HG02981 (cell line): ENCODE results near the gene LSM14A.
"Not testable (repeated sequence)": the region's sequence is repeated elsewhere in the genome, so short reads cannot be mapped to it uniquely, and the experiment has no call there.

Source experiments
- ATAC-seq: cut with Tn5 transposase; IDR thresholded peaks from one replicate; pipeline ENCODE4 v1.9.1; 2021; ENCODE audit warnings: mild to moderate bottlenecking, moderate library complexity; ENCODE audit not compliant: unreplicated experiment

LSM14A gene

GRCh38 chr19:34189199-34189916, 17.1 kb downstream of the LSM14A start:
- no peak for ATAC-seq

GRCh38 chr19:34189917-34190425, 17.7 kb downstream of the LSM14A start:
- no peak for ATAC-seq

- ATAC-seq, result no peak
These were observed 19.2 kb downstream of the LSM14A start for GRCh38 chr19:34191355-34191962.

- ATAC-seq, result no peak
These were observed 21.1 kb downstream of the LSM14A start for GRCh38 chr19:34193439-34193838.

- no peak for ATAC-seq
These were observed 21.6 kb downstream of the LSM14A start for GRCh38 chr19:34193876-34194275.

GRCh38 chr19:34201133-34201532, 28.8 kb downstream of the LSM14A start:
- ATAC-seq, result no peak

GRCh38 chr19:34205324-34205723, 33.0 kb downstream of the LSM14A start:
- ATAC-seq, result not testable (repeated sequence)

GRCh38 chr19:34208291-34208884, 36.1 kb downstream of the LSM14A start:
- ATAC-seq, result no peak

- ATAC-seq, result no peak
These were observed 37.4 kb downstream of the LSM14A start for GRCh38 chr19:34209726-34210125.

- ATAC-seq, result no peak
These were observed 41.0 kb downstream of the LSM14A start for GRCh38 chr19:34213283-34213682.

GRCh38 chr19:34214040-34214439, 41.7 kb downstream of the LSM14A start:
- no peak for ATAC-seq

GRCh38 chr19:34215006-34215665, 42.8 kb downstream of the LSM14A start:
- ATAC-seq, result no peak

GRCh38 chr19:34215666-34216038, 43.3 kb downstream of the LSM14A start:
- no peak for ATAC-seq

GRCh38 chr19:34216745-34217219, 44.5 kb downstream of the LSM14A start:
- ATAC-seq, result not testable (repeated sequence)

- peak; percentile 74 for ATAC-seq
These were observed 45.9 kb downstream of the LSM14A start for GRCh38 chr19:34217952-34218817.

GRCh38 chr19:34218818-34219164, 46.5 kb downstream of the LSM14A start:
- ATAC-seq, result no peak

- ATAC-seq, result no peak
These were observed 48.3 kb downstream of the LSM14A start for GRCh38 chr19:34220472-34221063.

GRCh38 chr19:34222386-34222785, 50.1 kb downstream of the LSM14A start:
- no peak for ATAC-seq

GRCh38 chr19:34224996-34225658, 52.8 kb downstream of the LSM14A start:
- no peak for ATAC-seq

GRCh38 chr19:34225659-34226015, 53.3 kb downstream of the LSM14A start:
- no peak for ATAC-seq
